C4-2B (cell line): ENCODE results near the gene CLDN5.

Experiments used
- ZFX ChIP-seq: fragments of 450-650 bp; IDR thresholded peaks from 2 replicates; pipeline ENCODE4 v1.6.1; 2017
- TF ChIP-seq, protein P1 (sequence below): fragments of 450-650 bp; conservative IDR thresholded peaks from 2 replicates; pipeline ENCODE4 v1.5.1; 2017; ENCODE audit warnings: mild to moderate bottlenecking

GRCh38 chr22:19555651-19556050 is 31.4 kb upstream of the CLDN5 start:
- TF ChIP-seq, protein P1, sequence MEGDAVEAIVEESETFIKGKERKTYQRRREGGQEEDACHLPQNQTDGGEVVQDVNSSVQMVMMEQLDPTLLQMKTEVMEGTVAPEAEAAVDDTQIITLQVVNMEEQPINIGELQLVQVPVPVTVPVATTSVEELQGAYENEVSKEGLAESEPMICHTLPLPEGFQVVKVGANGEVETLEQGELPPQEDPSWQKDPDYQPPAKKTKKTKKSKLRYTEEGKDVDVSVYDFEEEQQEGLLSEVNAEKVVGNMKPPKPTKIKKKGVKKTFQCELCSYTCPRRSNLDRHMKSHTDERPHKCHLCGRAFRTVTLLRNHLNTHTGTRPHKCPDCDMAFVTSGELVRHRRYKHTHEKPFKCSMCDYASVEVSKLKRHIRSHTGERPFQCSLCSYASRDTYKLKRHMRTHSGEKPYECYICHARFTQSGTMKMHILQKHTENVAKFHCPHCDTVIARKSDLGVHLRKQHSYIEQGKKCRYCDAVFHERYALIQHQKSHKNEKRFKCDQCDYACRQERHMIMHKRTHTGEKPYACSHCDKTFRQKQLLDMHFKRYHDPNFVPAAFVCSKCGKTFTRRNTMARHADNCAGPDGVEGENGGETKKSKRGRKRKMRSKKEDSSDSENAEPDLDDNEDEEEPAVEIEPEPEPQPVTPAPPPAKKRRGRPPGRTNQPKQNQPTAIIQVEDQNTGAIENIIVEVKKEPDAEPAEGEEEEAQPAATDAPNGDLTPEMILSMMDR = no peak
- TF ChIP-seq ZFX = no peak
